Measurements from ENCODE around the gene GTF2H4.

- TF ChIP-seq TAF1 (IDR thresholded peaks at IDR 0.05; ENCODE audit: low read depth, low read length), result 0 out of 2 replicates have a peak, but pooled peaks have one; percentile 45
- TF ChIP-seq CTCF (IDR thresholded peaks at IDR 0.05; ENCODE audit: control extremely low read depth in 1 of 3, insufficient read depth in 1 of 3, low read depth in 1 of 3, low read length in 3 of 3), result no peak
- TF ChIP-seq POLR2AphosphoS5 (IDR thresholded peaks at IDR 0.05; ENCODE audit: low read depth, low read length), result no peak
- TF ChIP-seq HDAC6 (IDR thresholded peaks at IDR 0.05; ENCODE audit: low read depth, low read length), result no peak
- no peak for TF ChIP-seq KDM1A (IDR thresholded peaks at IDR 0.05; ENCODE audit: borderline replicate concordance, low read length)
- no peak for TF ChIP-seq EZH2 (IDR thresholded peaks at IDR 0.05; ENCODE audit: low read depth, low read length, severe bottlenecking)
- TF ChIP-seq JUND (IDR thresholded peaks at IDR 0.05; ENCODE audit: low read length), result 0 out of 2 replicates have a peak, but pooled peaks have one; percentile 16
- TF ChIP-seq SP1 (IDR thresholded peaks at IDR 0.05; ENCODE audit: low read depth, low read length), result 0 out of 2 replicates have a peak, but pooled peaks have one; percentile 29
- no peak for TF ChIP-seq BCL11A (IDR thresholded peaks at IDR 0.05; ENCODE audit: low read depth in 2 of 2, low read length in 2 of 2)
- TF ChIP-seq MAX (IDR thresholded peaks at IDR 0.05), result peak; percentile 42; the same call in 1 of the 2 replicates
- TF ChIP-seq SP2 (IDR thresholded peaks at IDR 0.05; ENCODE audit: low read length), result no peak
- TF ChIP-seq POLR2A (IDR thresholded peaks at IDR 0.05; ENCODE audit: control extremely low read depth in 1 of 2, low read depth in 2 of 2, low read length in 2 of 2), result peak in 1 of 2 experiments; percentile 49; a peak in 2 of 3 replicates
These were observed 27.2 kb upstream of the GTF2H4 start for GRCh38 chr6:30880698-30881252.

Data from H1 (cell line).